Measurements from ENCODE around the gene UGT3A2. TPM values are rescaled to one million over a fixed set of nuclear protein-coding genes. Genes with fewer than 3 reads are reported as not detected.

Gene UGT3A2
- total RNA-seq, 1 donor from 2014 or later, result not detected

GRCh38 chr5:36009698-36010097 lies 57.0 kb downstream of the UGT3A2 start:
- DNase-seq (ENCODE audit: low spot score), result no peak

GRCh38 chr5:36007366-36007765 lies 59.3 kb downstream of the UGT3A2 start:
- no peak for DNase-seq (ENCODE audit: low spot score)

DNA sequence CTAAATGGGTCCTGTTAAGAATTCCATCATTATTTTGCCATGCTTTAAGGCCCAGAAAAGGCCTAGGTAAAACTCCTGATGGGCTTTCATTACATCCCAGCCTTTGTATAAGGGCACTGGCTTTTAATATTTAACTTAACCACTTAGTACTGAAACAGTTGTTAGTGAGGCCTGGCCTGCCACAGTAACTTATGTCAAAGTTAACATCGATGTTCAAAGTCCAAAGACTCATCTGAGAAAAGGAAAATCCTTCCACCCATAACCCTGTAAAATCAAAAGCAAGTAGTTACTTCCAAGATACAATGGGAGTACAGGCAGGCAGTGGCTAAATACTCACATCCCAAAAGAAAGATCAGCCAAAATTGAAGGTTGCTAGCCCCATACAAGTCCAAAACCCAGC lies 60.5 kb downstream of the UGT3A2 start:
- no peak for DNase-seq (ENCODE audit: low spot score)

- no peak for DNase-seq (ENCODE audit: low spot score)
Observed at GRCh38 chr5:36001032-36001431, 65.7 kb downstream of the UGT3A2 start.

GRCh38 chr5:35999547-35999946 lies 67.1 kb downstream of the UGT3A2 start:
- no peak for DNase-seq (ENCODE audit: low spot score)

DNA sequence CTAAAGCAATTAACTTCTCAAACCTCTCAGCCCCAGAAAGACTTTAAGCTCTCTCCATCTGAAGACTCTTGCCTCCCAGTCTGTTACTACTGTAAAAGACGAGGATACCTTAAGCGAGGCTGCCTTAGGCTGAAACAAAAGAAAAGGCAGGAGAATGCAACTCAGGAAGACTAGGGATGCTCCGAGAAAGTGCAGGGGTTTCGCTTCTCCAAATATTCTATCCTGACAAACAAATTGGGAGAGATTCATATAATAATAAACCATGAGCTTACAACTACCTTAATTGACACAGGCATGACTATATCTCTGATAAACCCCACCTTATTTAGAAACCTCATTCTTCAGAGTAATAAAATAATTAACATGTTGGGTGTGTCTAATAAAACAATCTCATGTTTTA lies 70.6 kb downstream of the UGT3A2 start:
- DNase-seq (ENCODE audit: low spot score), result no peak

- no peak for DNase-seq (ENCODE audit: low spot score)
Observed at GRCh38 chr5:35990941-35991611, 75.6 kb downstream of the UGT3A2 start, which contains the start of gene UGT3A1. Gene UGT3A1 (minus strand): TSS chr5:35991390. CDS start chr5:35991240, 150 bp downstream.

DNA sequence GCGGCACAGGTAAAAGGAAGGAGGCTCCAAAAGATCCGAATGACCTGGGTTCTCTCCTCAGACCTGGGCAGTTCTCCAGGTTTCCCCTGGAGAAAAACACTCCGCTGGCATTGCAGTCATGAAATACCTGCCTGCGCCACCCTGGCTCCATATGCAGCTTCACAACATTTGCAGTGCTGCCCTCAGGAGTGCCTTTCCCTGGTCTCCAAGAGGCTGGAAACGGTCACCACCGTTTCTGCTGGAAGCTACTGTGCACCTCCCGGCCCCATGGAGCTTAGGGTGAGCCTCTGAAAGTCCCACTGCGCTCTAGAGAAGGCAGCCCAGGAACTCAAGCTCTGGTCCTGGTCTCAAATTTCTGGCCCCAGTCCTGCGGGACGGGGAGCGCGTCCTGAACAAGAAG lies 76.2 kb downstream of the UGT3A2 start:
- no peak for DNase-seq (ENCODE audit: low spot score)

DNA sequence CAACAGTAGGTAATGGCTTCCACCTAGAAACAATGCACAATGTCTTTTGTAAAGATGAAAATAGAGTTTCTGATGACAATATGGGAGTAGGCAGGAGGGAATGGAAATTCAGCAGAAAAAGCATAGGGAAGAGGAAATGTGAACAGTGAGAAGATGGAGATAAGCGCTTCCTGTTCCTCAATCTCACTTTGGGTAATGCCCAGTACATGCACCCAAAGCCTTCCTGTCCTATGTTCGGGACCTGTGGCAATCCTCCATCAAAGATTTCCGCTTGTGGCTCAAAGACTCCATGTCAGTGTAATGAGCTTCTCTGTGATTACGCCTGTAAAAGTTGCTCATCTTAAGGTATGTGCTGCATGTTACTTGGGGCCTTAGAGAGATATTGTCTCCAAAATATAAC lies 78.2 kb downstream of the UGT3A2 start:
- no peak for DNase-seq (ENCODE audit: low spot score)

DNA sequence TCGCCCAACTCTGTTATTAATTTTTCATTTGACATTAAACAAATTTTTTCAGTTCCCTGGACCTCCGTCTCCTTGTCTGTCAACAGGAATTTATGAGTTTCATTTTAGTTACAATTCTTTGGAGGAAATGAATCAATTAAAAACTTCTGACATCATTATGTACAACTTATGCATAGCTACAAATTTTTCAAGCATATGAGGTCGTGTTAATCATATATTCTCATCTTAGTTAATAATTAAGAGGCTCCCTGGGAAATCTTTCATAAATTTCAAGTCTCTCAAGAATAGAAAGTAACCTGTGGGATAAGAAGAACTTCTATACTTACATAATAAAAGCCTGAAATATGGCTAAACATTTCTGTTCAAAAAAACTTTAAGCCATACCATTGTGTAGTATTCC lies 78.9 kb downstream of the UGT3A2 start:
- no peak for DNase-seq (ENCODE audit: low spot score)

Other genes with a start within 250 kb of the UGT3A2 start
- 5.2 TPM for gene IL7R, start 210.0 kb downstream of the UGT3A2 start, total RNA-seq
- gene CAPSL, start 128.3 kb downstream of the UGT3A2 start, total RNA-seq, result not detected
- not detected for gene UGT3A1, start 75.5 kb downstream of the UGT3A2 start, total RNA-seq
- gene LMBRD2, start 85.0 kb upstream of the UGT3A2 start, total RNA-seq, result 8.5 TPM
- gene SKP2, start 85.2 kb upstream of the UGT3A2 start, total RNA-seq, result 15.1 TPM
- 26.0 TPM for gene NADK2, start 175.0 kb upstream of the UGT3A2 start, total RNA-seq
- gene RANBP3L, start 235.0 kb upstream of the UGT3A2 start, total RNA-seq, result not detected

Measured in mesenteric fat pad (tissue), 1 donor.